DMS153 treated with DMSO at 0.1 percent for 48 hours (cell line): Measurements from ENCODE around the gene OR10A7.
"Not testable (repeated sequence)": the region's sequence is repeated elsewhere in the genome, so short reads cannot be mapped to it uniquely, and the experiment has no call there.

ENCODE experiments used
- DNase-seq: peaks from one replicate; lab custom pipeline; 2025; ENCODE audit not compliant: unreplicated experiment; lab: John Stamatoyannopoulos, UW

The OR10A7 gene, protein sequence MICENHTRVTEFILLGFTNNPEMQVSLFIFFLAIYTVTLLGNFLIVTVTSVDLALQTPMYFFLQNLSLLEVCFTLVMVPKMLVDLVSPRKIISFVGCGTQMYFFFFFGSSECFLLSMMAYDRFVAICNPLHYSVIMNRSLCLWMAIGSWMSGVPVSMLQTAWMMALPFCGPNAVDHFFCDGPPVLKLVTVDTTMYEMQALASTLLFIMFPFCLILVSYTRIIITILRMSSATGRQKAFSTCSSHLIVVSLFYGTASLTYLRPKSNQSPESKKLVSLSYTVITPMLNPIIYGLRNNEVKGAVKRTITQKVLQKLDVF

DNA sequence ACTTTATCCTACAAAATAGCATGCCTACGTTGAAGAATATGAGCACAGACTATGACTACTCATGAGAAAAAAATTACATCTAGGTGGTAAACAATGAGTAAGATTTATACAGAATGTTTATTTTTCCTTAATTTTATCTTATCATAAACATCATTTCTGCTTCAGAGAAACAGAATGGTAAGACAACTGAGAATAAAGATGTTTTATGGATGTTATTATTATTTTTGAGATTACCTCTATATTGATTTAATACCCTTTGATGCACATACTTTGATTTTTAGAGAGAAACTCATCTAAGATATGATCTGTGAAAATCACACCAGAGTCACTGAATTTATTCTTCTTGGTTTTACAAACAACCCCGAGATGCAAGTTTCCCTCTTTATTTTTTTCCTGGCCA lies at the start of gene OR10A7:
Gene OR10A7 (plus strand): TSS at position 301 of the 400 bp plus-strand sequence. CDS start 0 bp downstream, at position 301.
- no peak for DNase-seq

- no peak for DNase-seq
Measured at GRCh38 chr12:55171445-55171844, 49.4 kb upstream of the OR10A7 start.

GRCh38 chr12:55171846-55172245 lies 49.0 kb upstream of the OR10A7 start:
- not testable (repeated sequence) for DNase-seq

GRCh38 chr12:55172686-55173085 lies 48.1 kb upstream of the OR10A7 start:
- no peak for DNase-seq

DNA sequence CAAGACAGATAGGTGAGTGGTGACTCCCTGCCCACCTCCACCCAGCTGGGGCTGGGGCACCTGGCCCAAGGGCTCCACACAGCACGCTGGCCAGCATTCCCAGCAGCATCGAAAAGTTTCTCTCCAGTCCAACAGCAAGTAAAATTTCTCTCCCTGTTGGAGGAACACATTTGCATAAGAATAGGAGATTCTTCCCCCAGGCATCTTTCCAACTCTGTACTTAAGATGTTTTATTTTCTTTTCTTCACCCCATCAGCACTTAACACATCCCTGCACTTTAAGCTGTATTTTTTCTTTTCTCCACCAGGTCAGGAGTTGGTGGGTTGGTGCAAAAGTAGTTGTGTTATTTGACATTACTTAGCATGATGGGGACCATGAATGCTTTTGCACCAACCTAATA lies 47.4 kb upstream of the OR10A7 start:
- no peak for DNase-seq

DNA sequence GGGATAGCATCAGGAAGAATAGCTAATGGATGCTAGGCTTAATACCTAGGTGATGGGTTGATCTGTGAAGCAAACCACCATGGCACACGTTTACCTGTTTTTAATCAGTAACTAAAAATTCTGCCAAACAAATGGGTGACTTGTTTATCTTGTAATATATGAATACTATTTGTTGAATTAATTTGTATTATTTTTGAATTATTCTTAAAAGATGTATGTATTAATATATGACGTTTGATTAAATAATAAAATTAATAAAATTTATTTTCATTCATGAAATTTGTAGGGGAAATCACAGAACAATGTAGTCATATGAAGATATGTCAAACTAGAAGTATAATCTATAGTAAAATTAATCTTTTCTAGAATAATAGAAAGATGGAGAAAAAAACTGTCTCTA lies 32.3 kb upstream of the OR10A7 start:
- no peak for DNase-seq

DNA sequence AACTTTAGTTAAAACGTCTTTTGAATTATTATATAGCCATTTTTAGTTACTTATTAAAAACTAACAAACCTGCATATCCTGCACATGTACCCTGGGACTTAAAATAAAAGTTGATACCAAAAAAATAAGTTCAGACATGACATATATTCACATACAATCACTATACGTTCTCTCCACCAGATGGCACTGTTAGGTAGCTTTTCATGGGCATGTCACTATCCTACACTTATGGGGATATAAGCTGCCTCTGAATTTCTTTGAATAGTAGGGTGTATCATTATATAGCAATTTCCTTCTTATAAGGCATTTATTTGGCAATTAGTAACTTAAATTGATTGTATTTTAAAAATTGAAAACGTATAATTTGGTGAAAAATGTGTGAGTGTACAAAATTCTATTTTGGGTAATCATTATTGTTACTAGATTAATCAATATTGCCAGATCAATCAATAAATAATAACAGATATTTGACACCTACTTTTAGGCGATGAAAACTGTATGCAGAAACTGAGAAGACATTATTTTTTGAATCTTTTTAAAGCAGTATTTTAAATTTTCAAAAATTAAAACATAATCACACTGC lies 31.8 kb upstream of the OR10A7 start:
- DNase-seq = peak; percentile 66

DNA sequence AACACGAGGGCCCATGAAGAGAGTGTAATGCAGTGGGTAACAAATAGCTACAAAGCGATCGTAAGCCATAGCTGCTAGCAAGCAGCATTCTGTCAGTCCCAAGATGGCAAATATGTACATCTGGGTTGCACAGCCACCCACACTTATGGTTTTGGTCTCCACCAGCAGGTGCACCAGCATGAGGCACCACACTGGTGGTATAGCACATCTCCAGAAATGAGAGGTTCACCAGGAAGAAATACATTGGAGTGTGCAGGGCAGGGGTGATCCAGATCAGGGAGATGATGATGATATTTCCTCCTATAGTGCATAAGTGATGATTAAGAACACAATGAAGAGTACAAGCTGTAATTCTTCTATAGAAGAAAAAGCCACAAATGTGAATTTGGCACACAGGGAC lies 26.4 kb upstream of the OR10A7 start:
- DNase-seq = no peak

- no peak for DNase-seq
Measured at GRCh38 chr12:55226523-55226922, 5.7 kb downstream of the OR10A7 start.

- DNase-seq = no peak
Measured at GRCh38 chr12:55227643-55228042, 6.8 kb downstream of the OR10A7 start.

- DNase-seq = no peak
Measured at GRCh38 chr12:55244309-55244708, 23.5 kb downstream of the OR10A7 start, which contains the start of gene OR6C74. TSS of gene OR6C74 (plus strand) at chr12:55244609. CDS start at chr12:55247288, 2,679 bp downstream.

DNA sequence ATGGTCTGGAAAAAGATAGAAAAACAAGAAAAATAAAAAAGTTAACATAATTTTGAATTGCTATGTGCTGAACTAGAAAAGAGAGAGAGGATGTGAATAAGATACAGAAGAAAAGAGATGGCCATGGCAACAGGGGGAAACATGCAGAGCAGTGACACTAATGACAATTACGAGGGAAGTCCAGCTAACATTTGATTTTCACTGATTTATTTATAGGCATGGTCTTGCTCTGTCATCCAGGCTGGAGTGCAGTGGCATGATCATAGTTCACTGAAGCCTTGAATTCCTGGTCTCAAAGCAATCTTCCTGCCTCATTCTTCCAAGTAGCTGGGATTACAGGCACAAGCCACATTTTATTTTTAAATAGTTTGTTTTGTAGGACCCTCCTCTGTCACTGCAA lies 25.3 kb downstream of the OR10A7 start:
- DNase-seq = no peak

DNA sequence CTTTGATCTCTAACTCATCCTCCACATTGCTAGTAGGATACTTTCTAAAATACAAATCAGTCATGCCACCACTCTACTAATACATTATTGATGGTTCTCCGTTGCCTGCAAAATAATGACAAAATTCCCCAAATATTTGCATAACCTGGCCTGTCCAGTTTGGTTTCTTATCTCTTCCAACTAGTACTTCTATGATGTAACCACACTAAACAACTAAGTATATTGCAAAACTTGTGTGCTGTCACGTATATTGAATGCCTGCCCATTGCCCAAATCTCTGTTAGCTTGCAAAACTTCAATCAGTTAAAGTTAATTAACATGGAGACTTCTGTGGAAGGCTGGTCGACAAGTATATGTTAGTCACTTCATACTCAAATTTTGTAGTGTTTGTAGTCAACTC lies 30.1 kb downstream of the OR10A7 start:
- no peak for DNase-seq

DNA sequence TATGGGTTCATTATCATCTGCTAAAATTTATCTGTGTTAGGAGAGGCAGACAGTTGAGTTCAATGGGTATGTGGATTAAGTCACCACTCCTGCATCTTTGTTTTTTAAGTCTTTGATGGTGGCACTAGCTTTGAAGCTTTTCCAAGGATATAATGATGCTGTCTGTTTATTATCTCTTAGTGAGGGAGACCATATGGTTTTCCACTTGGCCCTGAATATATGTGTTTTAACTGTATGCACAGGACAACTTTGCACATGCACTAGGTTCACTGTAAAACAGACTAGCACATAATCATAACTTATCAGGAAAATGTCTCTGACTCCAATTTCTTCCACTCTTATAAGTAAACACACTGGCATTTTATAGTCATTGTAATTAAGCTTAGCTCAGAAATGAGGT lies 32.5 kb downstream of the OR10A7 start:
- no peak for DNase-seq

DNA sequence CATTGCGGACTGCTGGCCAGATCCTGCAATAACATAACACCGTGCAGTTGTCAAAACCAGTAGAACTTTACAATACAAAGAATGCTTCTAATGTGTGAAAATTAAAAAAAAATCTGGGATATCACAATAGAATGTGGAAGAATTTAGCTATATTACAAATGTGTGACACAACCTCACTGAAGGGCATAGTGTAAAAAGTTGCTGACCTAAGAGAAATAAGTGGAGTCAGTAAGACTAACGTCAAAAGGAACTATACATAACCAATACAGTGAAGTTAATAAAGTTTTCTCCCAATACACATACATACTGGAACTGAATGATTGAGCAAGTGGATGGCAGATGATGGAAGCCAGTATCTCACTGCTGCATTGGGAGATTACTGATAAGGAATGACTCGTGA lies 36.0 kb downstream of the OR10A7 start:
- no peak for DNase-seq

DNA sequence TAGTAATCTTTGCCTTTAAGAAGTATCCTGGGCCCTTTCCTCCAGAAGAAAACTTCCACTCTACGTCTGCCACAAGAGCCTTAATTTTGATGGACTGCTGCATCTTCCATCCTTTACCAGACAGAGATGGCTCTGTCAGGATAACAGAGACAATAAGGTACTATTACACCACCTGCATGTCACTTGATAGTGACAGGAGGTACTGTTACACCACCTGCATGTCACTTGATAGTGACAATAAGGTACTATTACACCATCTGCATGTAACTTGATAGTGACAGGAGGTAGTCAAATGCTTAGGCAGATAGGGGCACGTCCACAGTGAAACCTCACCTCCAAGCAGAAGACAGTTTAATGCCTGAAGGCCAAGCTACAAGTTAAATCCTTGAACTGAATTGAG lies 37.5 kb downstream of the OR10A7 start:
- no peak for DNase-seq
